ENCODE measurements around the gene CYP3A4.
"Not testable (repeated sequence)": the region's sequence is repeated elsewhere in the genome, so short reads cannot be mapped to it uniquely, and the experiment has no call there.

CYP3A4 gene

GRCh38 chr7:99723201-99723600, 60.8 kb downstream of the CYP3A4 start:
- not testable (repeated sequence) for DNase-seq (ENCODE audit: low read depth in 2 of 2)

- DNase-seq (ENCODE audit: low read depth in 2 of 2) = no peak
Measured at GRCh38 chr7:99720800-99721595, 63.0 kb downstream of the CYP3A4 start.

DNA sequence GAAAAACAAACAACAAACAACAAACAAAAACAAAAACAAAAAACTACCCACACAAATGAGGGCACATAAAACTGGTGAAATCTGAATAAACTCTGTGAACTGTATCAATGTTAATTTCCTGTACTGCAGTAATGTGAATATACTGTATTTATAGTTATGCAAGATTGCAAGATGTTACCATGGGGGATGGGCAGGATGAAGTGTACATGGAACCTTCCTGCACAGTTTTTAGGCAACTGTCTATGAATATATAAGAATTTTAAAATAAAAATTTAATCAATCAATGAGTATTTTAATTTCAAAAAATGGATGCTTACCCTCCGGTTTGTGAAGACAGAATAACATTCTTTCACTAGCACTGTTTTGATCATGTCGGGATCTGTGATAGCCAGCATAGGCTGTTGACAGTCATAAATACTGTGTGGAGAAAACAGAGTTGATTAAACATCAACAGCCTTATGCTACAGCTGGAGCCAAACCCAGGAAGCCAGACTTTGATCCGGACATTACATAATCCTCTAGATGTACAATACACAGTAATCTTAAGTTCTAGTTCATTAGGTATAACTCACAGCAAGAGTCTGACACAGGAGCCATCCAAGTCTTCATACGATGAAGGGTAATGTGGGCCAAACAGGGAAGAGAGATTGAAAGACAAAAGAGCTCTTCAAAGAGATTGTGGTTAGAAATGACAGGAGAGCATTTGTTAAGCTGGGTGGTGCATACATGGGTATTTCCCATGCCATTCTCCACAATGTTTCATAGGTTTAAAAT, 63.8 kb downstream of the CYP3A4 start:
- no peak for DNase-seq (ENCODE audit: low read depth in 2 of 2)

- DNase-seq (ENCODE audit: low read depth in 2 of 2) = no peak
Measured at GRCh38 chr7:99713995-99714570, 69.9 kb downstream of the CYP3A4 start.

GRCh38 chr7:99709838-99710578, 74.0 kb downstream of the CYP3A4 start:
- no peak for DNase-seq (ENCODE audit: low read depth in 2 of 2)

GRCh38 chr7:99709260-99709659, 74.7 kb downstream of the CYP3A4 start:
- DNase-seq (ENCODE audit: low read depth in 2 of 2) = no peak

GRCh38 chr7:99707096-99707495, 76.9 kb downstream of the CYP3A4 start:
- no peak for DNase-seq (ENCODE audit: low read depth in 2 of 2)
